GM12865 (cell line): ENCODE results near the gene PIM3.

Experiments used
- DNase-seq: peaks from one replicate; pipeline ENCODE4 v3.0.0; 2010; ENCODE audit warnings: low read depth
- H3K4me3 ChIP-seq: 2 replicates; pipeline ENCODE4 v1.5.1; 2011; ENCODE audit warnings: mild to moderate bottlenecking, low read depth, low read length, control low read depth
- CTCF ChIP-seq: IDR thresholded peaks from 2 replicates; pipeline ENCODE4 v1.5.1; 2011; ENCODE audit warnings: low read length, control low read depth, low read depth, inconsistent platforms; ENCODE audit not compliant: insufficient read depth; ENCODE audit errors: missing control alignments

Gene PIM3

GRCh38 chr22:49953027-49953679 lies 7.4 kb upstream of the PIM3 start:
- no peak for TF ChIP-seq CTCF
- DNase-seq, result no peak
- no peak overlapping the region for H3K4me3 ChIP-seq

GRCh38 chr22:49953680-49954344 lies 6.8 kb upstream of the PIM3 start:
- no peak overlapping the region for H3K4me3 ChIP-seq
- TF ChIP-seq CTCF, result no peak
- no peak for DNase-seq

- no peak overlapping the region for H3K4me3 ChIP-seq
- DNase-seq, result no peak
- TF ChIP-seq CTCF, result no peak
These were observed 6.2 kb upstream of the PIM3 start for GRCh38 chr22:49954354-49954753.

- DNase-seq, result no peak
- no peak overlapping the region for H3K4me3 ChIP-seq
- TF ChIP-seq CTCF, result no peak
These were observed 5.5 kb upstream of the PIM3 start for GRCh38 chr22:49954991-49955580.

GRCh38 chr22:49955581-49956417 lies 4.8 kb upstream of the PIM3 start:
- no peak for TF ChIP-seq CTCF
- no peak overlapping the region for H3K4me3 ChIP-seq
- DNase-seq, result no peak

- no peak for TF ChIP-seq CTCF
- H3K4me3 ChIP-seq, result no peak overlapping the region
- no peak for DNase-seq
These were observed 4.2 kb upstream of the PIM3 start for GRCh38 chr22:49956418-49956770.
